ENCODE results near the gene MCCC1. TPM values are rescaled to one million over a fixed set of nuclear protein-coding genes. Genes with fewer than 3 reads are reported as not detected.
"Not testable (repeated sequence)": the region's sequence is repeated elsewhere in the genome, so short reads cannot be mapped to it uniquely, and the experiment has no call there.

MCCC1 gene
- total RNA-seq, 4 donors from 2014 or later: 20.5 to 40.3 (median 35.0) TPM

GRCh38 chr3:183114384-183115178 is 15.3 kb upstream of the MCCC1 start:
- intact Hi-C loops (cut with DNase I; ENCODE audit: low total_unique reads): no loop called here
- no peak for DNase-seq
- Histone ChIP-seq H3K9me3 (no peaks in the 10 kb centered on the region), H3K36me3 (no peaks in the 10 kb centered on the region), H3K27ac (no peak overlapping the region), H3K4me1 (no peaks in the 10 kb centered on the region), H3K4me3 (no peak overlapping the region), H3K27me3 (peaks cover 0 to 4% of the 10 kb centered on the region in 2 donors)
- no peak for TF ChIP-seq POLR2A (IDR thresholded peaks at IDR 0.05)
- TF ChIP-seq CTCF (IDR thresholded peaks at IDR 0.05): no peak

GRCh38 chr3:183109847-183110246 is 10.6 kb upstream of the MCCC1 start:
- H3K27ac ChIP-seq; DNase-seq; H3K27me3 ChIP-seq; H3K4me3 ChIP-seq; H3K9me3 ChIP-seq; intact Hi-C loops (cut with DNase I; ENCODE audit: low total_unique reads); H3K36me3 ChIP-seq; H3K4me1 ChIP-seq: not testable (repeated sequence)

- DNase-seq: no peak
- Histone ChIP-seq H3K36me3 (no peaks in the 10 kb centered on the region), H3K9me3 (no peaks in the 10 kb centered on the region), H3K4me3 (no peak overlapping the region), H3K4me1 (no peaks in the 10 kb centered on the region), H3K27me3 (no peaks in the 10 kb centered on the region), H3K27ac (no peak overlapping the region)
- TF ChIP-seq CTCF (IDR thresholded peaks at IDR 0.05) (no peak), POLR2A (IDR thresholded peaks at IDR 0.05) (no peak)
- intact Hi-C loops (cut with DNase I; ENCODE audit: low total_unique reads): no loop called here
Observed at GRCh38 chr3:183108470-183108869, 9.2 kb upstream of the MCCC1 start.

- H3K4me3 ChIP-seq: no peak overlapping the region
- no peak for DNase-seq
- TF ChIP-seq CTCF (IDR thresholded peaks at IDR 0.05): no peak
- TF ChIP-seq POLR2A (IDR thresholded peaks at IDR 0.05): no peak
- intact Hi-C loops (cut with DNase I; ENCODE audit: low total_unique reads): no loop called here
- no peaks in the 10 kb centered on the region for H3K27me3 ChIP-seq
- no peaks in the 10 kb centered on the region for H3K4me1 ChIP-seq
- no peaks in the 10 kb centered on the region for H3K36me3 ChIP-seq
- no peaks in the 10 kb centered on the region for H3K9me3 ChIP-seq
- H3K27ac ChIP-seq: no peak overlapping the region
Observed at GRCh38 chr3:183108001-183108449, 8.7 kb upstream of the MCCC1 start.

- H3K9me3 ChIP-seq; H3K27ac ChIP-seq; H3K27me3 ChIP-seq; H3K36me3 ChIP-seq; intact Hi-C loops (cut with DNase I; ENCODE audit: low total_unique reads); DNase-seq; H3K4me3 ChIP-seq; H3K4me1 ChIP-seq: not testable (repeated sequence)
Observed at GRCh38 chr3:183107372-183107771, 8.1 kb upstream of the MCCC1 start.

- Histone ChIP-seq H3K9me3 (no peaks in the 10 kb centered on the region), H3K36me3 (no peaks in the 10 kb centered on the region), H3K27me3 (no peaks in the 10 kb centered on the region), H3K4me3 (no peak overlapping the region), H3K27ac (no peak overlapping the region), H3K4me1 (no peaks in the 10 kb centered on the region)
- intact Hi-C loops (cut with DNase I; ENCODE audit: low total_unique reads): no loop called here
- TF ChIP-seq POLR2A (IDR thresholded peaks at IDR 0.05) (no peak), CTCF (IDR thresholded peaks at IDR 0.05) (no peak)
- DNase-seq: no peak
Observed at GRCh38 chr3:183106635-183107034, 7.3 kb upstream of the MCCC1 start.

GRCh38 chr3:183103950-183104349 is 4.7 kb upstream of the MCCC1 start:
- H3K9me3 ChIP-seq; H3K27ac ChIP-seq; DNase-seq; H3K4me3 ChIP-seq; H3K36me3 ChIP-seq; H3K27me3 ChIP-seq; intact Hi-C loops (cut with DNase I; ENCODE audit: low total_unique reads); H3K4me1 ChIP-seq: not testable (repeated sequence)

GRCh38 chr3:183101040-183101439 is 1.7 kb upstream of the MCCC1 start:
- H3K36me3 ChIP-seq; H3K4me1 ChIP-seq; H3K9me3 ChIP-seq; DNase-seq; intact Hi-C loops (cut with DNase I; ENCODE audit: low total_unique reads); H3K4me3 ChIP-seq; H3K27me3 ChIP-seq; H3K27ac ChIP-seq: not testable (repeated sequence)
